GM19351 (cell line): Measurements from ENCODE around the gene C1orf185.
"Not testable (repeated sequence)": the region's sequence is repeated elsewhere in the genome, so short reads cannot be mapped to it uniquely, and the experiment has no call there.

Source experiments
- ATAC-seq: cut with Tn5 transposase; IDR thresholded peaks from one replicate; pipeline ENCODE4 v1.9.1; 2021; ENCODE audit warnings: mild to moderate bottlenecking, moderate library complexity; ENCODE audit not compliant: unreplicated experiment

The C1orf185 gene

DNA sequence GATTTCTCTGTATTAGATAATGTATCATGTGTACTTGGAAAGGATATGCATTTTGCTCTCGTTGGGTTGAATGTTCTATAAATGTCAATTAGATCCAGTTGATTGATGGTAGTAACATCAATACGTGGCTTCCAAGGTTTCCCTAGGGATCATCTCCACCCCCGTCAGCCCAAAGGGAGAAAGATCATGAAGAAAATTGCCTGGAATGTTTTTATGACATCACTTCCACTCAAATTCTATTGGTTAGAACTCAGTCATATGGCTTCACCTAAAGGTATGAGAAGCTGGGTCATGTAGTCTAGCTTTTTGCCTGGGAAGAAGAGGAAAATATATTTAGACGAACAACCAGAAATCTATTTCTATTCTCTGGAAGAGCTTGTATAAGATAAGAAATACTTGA lies at the start of gene C1orf185:
Gene C1orf185, plus strand, starts transcription at position 253 of the 400 bp plus-strand sequence. Its CDS starts 6 bp downstream, at position 259.
- no peak for ATAC-seq

GRCh38 chr1:51058858-51059257 lies 43.2 kb upstream of the C1orf185 start:
- no peak for ATAC-seq

GRCh38 chr1:51061231-51061918 lies 40.7 kb upstream of the C1orf185 start:
- ATAC-seq = no peak

GRCh38 chr1:51063121-51063520 lies 38.9 kb upstream of the C1orf185 start:
- no peak for ATAC-seq

- no peak for ATAC-seq
These were observed 32.0 kb upstream of the C1orf185 start for GRCh38 chr1:51070011-51070410.

DNA sequence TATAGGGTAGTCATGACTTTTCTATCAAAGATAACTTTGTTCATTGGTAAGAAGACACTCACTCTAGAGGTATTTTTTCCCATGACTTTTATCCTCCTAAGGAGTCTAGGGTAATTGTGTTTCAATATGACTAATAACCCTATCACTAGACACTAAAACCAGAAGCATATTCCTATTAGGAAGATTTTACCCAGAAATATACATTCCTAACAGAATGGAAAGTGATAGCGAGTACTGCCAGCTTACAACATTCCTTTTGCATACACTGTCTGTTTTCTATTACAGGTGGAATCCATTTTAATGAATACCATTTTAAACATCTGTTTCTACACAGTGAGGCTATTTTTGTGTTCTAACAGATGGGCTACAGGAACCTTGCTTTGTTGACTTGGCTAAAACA lies 31.4 kb upstream of the C1orf185 start:
- ATAC-seq = no peak

DNA sequence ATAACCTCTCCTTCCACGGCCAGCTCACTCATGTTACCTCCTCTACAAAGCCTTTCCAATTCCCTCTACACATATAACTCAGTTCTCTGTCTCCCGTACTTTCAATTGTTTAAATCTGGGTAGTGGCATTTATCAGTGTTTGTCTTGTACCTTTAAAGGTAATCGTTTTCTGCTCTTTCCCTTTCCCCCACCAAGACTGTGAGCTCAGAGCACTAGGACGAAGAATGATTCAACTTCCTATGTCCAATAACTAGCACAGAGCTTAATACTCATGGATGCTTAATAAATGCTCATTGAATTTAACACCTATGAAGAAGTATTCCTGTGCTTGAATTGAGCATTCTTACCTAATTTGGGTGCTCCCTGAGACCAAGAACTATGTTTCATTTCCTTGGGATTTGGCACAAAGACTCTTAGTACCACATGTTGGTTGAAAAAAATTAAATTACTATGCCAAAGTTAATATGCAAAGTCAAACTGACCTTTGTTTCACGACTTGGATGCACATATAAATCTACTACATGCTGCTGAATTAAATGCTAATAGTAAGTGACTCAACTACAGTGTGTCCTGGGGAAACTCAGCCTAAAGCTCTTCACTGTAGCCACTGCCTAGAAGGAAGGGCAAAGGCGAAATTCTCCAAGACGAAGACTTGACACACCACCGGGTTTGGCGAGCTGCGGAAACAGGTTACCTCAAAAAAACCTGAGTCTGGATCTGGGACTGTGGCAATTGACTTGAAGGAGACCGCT lies 30.6 kb upstream of the C1orf185 start:
- ATAC-seq = no peak

GRCh38 chr1:51072043-51072439 lies 30.0 kb upstream of the C1orf185 start:
- no peak for ATAC-seq

- ATAC-seq = no peak
These were observed 29.4 kb upstream of the C1orf185 start for GRCh38 chr1:51072651-51073050.

- no peak for ATAC-seq
These were observed 28.6 kb upstream of the C1orf185 start for GRCh38 chr1:51073456-51073855.

- no peak for ATAC-seq
These were observed 15.3 kb upstream of the C1orf185 start for GRCh38 chr1:51086496-51087271.

GRCh38 chr1:51088474-51088873 lies 13.6 kb upstream of the C1orf185 start:
- no peak for ATAC-seq

GRCh38 chr1:51093581-51093980 lies 8.4 kb upstream of the C1orf185 start:
- no peak for ATAC-seq

- no peak for ATAC-seq
These were observed 4.9 kb upstream of the C1orf185 start for GRCh38 chr1:51097171-51097570.

- ATAC-seq = peak; percentile 89
These were observed 1.7 kb upstream of the C1orf185 start for GRCh38 chr1:51100264-51100880.

DNA sequence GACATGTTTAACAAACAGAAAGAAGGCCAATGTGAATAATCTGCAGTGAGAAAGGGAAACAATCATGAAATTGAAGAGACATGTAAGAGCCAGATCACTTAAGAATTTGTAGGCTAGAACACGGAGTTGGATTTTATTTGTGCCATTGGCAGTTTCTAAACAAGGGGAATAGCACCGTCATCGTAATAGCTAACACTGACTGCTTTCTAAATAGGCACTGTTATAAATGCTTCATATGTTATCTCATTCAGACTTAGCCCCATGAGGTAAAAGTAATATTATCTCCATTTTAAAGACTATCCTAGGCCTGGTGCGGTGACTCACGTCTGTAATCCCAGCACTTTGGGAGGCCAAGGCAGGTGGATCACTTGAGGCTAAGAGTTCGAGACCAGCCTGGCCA lies 12.1 kb downstream of the C1orf185 start:
- ATAC-seq = no peak

- no peak for ATAC-seq
These were observed 13.8 kb downstream of the C1orf185 start for GRCh38 chr1:51115714-51116404.

DNA sequence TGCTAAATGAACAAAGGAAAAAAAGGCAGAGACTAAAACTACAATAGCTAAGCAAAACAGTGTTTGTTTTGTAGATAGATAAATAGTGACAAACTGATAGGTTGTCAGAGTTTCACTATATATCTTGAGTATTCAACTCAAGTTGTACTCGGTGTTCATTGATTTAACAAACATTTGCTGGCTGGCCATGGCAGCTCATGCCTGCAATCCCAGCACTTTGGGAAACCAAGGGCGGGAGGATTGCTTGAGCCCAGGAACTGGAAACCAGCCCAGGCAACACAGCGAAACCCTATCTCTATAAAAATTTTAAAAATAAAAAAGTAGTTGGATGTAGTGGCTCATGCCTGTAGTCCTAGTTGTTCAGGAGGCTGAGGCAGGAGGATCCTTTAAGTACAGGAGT lies 17.3 kb downstream of the C1orf185 start:
- ATAC-seq = no peak

GRCh38 chr1:51120629-51121028 lies 18.6 kb downstream of the C1orf185 start:
- ATAC-seq = no peak

DNA sequence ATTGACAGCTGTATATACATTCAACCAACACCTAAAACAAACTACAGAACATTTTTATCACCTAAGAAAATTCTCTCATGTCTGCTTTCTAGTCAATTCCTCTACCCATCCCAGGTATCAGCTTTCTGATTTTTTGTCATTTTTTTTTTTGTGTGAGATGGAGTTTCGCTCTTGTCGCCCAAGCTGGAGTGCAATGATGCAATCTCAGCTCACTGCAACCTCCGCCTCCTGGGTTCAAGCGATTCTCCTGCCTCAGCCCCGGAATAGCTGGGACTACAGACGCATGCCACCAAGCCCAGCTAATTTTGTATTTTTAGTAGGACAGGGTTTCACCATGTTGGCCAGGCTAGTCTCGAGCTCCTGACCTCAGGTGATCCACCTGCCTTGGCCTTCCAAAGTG lies 25.1 kb downstream of the C1orf185 start:
- not testable (repeated sequence) for ATAC-seq

DNA sequence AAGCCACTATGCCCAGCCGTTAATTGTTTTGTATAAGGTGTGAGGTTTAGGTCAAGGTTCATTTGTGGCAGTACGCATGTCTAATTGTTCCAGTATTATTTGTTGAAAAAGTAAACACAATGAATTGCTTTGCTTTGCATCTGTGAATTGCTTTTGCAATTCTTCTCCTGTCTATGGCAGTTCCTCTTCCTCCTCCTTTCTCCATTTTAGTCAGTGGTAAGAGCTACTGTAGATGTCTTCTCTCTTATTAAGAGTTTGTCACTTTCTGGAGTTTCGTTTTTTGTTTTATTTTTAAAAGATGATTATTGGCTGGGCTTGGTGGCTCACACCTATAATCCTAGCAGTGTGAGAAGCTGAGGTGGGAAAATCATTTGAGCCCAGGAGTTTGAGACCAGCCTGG lies 29.2 kb downstream of the C1orf185 start:
- ATAC-seq = no peak
